Tibial artery (tissue), 4 donors: ENCODE measurements around the gene LYPD4.
A peak's percentile ranks its signal among the peaks of the same experiment; 100 is the strongest.

Experiments used
- DNase-seq, 2 donors: peaks; one replicate each; pipeline ENCODE4 v3.0.0-alpha.2; 2019
- H3K27ac ChIP-seq, 2 donors: fragments of 200-600 bp; sonication (generic) in 1 of 2; 1 replicate in 1 of 2; 2 replicates in 1 of 2; pipeline ENCODE4 v1.5.1; 2018 to 2019; ENCODE audit warnings: mild to moderate bottlenecking in 1 of 2
- H3K27me3 ChIP-seq, 2 donors: fragments of 200-600 bp; sonication (generic) in 1 of 2; one replicate each; pipeline versions ENCODE4 v1.5.1 to v1.6.0; 2016 to 2019
- H3K36me3 ChIP-seq, 3 donors: fragments of 200-600 bp; sonication (generic) in 2 of 3; one replicate each; pipeline ENCODE4 v1.5.1; 2016 to 2019; ENCODE audit warnings: mild to moderate bottlenecking in 2 of 3
- H3K4me1 ChIP-seq, 4 donors: fragments of 200-600 bp; sonication (generic) in 2 of 4; 1 replicate in 3 of 4; 2 replicates in 1 of 4; pipeline ENCODE4 v1.5.1; 2016 to 2019
- H3K4me3 ChIP-seq, 2 donors: fragments of 200-600 bp; sonication (generic) in 1 of 2; 1 replicate in 1 of 2; 2 replicates in 1 of 2; pipeline ENCODE4 v1.5.1; 2018 to 2019; ENCODE audit warnings: mild to moderate bottlenecking in 2 of 2
- H3K9me3 ChIP-seq, 3 donors: fragments of 200-600 bp; sonication (generic) in 1 of 3; one replicate each; pipeline ENCODE4 v1.5.1; 2016 to 2019
- intact Hi-C: fragments of 100-400 bp; cut with DNase I; formaldehyde crosslinking; loops from one replicate; pipeline ENCODE4 v1.15.0; 2023; ENCODE audit warnings: low total_unique reads
- TF ChIP-seq, protein P1 (sequence below), 2 experiments: fragments of 200-600 bp in 1 of 2; fragments of 450-650 bp in 1 of 2; IDR thresholded peaks; one replicate each; pipeline ENCODE4 v1.5.1; 2017 to 2019; ENCODE audit warnings: antibody characterized with exemption in 2 of 2, mild to moderate bottlenecking in 1 of 2, moderate library complexity in 1 of 2

LYPD4 gene

DNA sequence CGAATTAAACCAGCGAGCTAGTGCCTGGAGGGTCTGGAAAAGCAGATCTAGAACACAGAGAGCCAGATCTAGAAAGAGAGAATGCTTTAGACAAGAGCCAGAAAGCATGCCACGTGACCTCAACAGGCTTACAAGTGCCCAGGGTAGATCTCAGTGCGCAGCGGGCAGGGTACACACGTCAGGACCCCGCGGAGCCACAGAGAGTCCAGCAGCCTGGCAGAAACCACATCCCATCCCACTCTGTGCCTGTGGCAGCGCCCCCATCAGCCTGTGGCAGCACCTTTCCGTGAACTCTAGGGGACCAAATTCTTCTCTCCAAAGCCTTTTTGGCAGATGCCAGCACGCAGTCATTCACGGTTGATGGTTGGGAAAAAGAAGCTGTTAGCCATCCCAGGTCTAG is 44.4 kb upstream of the LYPD4 start:
- no peaks in the 10 kb centered on the region for H3K27me3 ChIP-seq
- no peaks in the 10 kb centered on the region for H3K9me3 ChIP-seq
- DNase-seq = no peak
- H3K4me1 ChIP-seq = peaks cover 0 to 33% (median 9%) of the 10 kb centered on the region in 4 donors
- no peak overlapping the region for H3K4me3 ChIP-seq
- intact Hi-C loops = no loop called here
- TF ChIP-seq, protein P1, sequence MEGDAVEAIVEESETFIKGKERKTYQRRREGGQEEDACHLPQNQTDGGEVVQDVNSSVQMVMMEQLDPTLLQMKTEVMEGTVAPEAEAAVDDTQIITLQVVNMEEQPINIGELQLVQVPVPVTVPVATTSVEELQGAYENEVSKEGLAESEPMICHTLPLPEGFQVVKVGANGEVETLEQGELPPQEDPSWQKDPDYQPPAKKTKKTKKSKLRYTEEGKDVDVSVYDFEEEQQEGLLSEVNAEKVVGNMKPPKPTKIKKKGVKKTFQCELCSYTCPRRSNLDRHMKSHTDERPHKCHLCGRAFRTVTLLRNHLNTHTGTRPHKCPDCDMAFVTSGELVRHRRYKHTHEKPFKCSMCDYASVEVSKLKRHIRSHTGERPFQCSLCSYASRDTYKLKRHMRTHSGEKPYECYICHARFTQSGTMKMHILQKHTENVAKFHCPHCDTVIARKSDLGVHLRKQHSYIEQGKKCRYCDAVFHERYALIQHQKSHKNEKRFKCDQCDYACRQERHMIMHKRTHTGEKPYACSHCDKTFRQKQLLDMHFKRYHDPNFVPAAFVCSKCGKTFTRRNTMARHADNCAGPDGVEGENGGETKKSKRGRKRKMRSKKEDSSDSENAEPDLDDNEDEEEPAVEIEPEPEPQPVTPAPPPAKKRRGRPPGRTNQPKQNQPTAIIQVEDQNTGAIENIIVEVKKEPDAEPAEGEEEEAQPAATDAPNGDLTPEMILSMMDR (IDR thresholded peaks at IDR 0.05) = no peak
- H3K36me3 ChIP-seq = peaks cover 5 to 52% (median 22%) of the 10 kb centered on the region in 3 donors
- no peak overlapping the region for H3K27ac ChIP-seq

DNA sequence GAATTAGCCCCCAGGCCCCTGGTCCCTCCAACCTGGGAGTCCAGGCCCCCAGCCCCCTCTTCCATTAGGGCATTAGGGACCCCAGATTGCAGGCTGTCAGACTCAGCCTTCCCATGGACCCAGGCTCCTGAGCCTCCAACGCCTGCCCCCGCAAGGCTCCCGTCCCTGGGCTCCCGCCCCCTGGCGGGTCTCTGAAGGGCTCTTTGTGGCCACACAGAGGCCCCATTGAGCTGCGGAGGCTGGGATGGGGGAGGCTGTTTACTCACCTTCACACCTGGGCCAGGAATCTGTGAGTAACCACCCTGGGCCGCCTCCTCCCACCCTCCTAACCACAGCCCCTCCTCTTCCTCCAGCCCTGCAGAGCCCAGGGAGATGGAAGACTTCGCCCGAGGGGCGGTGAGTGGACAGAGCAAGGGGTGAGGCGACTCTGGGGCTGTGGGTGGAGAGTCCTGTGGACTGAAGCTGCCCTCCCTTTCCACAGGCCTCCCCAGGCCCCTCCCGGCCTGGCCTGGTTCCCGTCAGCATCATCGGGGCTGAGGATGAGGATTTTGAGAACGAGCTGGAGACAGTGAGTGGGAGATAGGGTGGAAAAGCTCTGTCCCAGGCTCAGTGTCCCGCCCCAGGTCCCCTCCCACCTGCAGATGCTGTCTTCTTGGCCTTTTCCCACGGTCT is 43.4 kb upstream of the LYPD4 start:
- Histone ChIP-seq H3K36me3 (peaks cover 5 to 48% (median 22%) of the 10 kb centered on the region in 3 donors), H3K4me3 (no peak overlapping the region), H3K27ac (no peak overlapping the region), H3K9me3 (no peaks in the 10 kb centered on the region), H3K27me3 (no peaks in the 10 kb centered on the region), H3K4me1 (peaks cover 0 to 36% (median 9%) of the 10 kb centered on the region in 4 donors)
- TF ChIP-seq, protein P1 (IDR thresholded peaks at IDR 0.05) = no peak
- DNase-seq = no peak
- intact Hi-C loops = no loop called here

GRCh38 chr19:41886761-41887710 is 42.6 kb upstream of the LYPD4 start:
- Histone ChIP-seq H3K4me3 (no peak overlapping the region), H3K4me1 (peaks cover 0 to 44% (median 12%) of the 10 kb centered on the region in 4 donors), H3K27me3 (no peaks in the 10 kb centered on the region), H3K27ac (no peak overlapping the region), H3K9me3 (no peaks in the 10 kb centered on the region), H3K36me3 (peaks cover 5 to 40% (median 14%) of the 10 kb centered on the region in 3 donors)
- intact Hi-C loops = no loop called here
- TF ChIP-seq, protein P1 (IDR thresholded peaks at IDR 0.05) = no peak
- no peak for DNase-seq

DNA sequence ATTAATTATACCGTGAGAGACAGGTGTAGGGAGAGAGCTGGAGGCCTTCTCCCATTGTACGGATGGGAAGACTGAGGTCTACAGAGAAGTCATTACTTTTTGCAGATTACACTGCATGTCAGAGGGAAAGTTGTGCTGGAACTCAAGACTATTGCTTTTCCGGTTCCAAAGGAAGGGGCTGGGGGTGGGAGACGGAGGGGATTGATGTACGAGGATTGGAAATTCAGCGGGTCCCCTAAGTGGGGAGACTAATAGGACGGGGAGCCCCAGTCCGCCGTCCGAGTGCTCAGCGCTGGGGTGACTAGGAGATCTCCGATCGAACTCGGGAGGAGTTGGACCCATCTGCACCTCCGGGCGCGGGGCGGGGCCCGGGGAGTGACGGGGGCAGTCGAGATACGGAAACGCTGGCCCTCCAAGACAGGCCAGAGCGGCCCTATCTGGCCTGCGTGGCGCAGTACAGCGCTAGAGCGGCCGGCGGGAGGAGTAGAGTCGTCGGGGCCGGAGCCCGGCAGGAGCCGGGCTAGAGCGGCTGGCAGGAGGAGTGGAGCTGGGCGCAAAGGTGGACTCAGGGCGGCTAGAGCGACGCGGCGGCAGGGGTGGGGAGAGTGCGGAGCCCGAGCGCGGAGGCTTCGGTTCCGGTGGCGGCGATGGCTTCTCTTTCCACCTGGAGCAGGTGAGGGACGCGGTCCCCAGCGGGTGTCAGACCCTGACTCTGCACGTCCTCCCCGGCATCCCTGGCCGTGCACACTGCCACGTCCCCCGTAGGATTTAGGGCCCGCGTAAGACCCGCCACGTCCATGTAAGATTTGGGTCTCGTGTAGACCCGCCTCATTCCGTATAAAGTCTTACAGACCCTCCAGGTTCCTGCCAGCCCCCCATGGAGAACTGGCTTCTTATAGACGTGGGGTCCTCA is 39.6 kb upstream of the LYPD4 start:
- intact Hi-C loops = loop anchor here (2.0 to 5.0 kb wide), 2 partner anchors 23 to 73 kb away; partner anchors contain the start of genes RABAC1 and RPS19
- TF ChIP-seq, protein P1 (IDR thresholded peaks at IDR 0.05) = no peak
- Histone ChIP-seq H3K36me3 (peaks cover 0 to 11% (median 6%) of the 10 kb centered on the region in 3 donors), H3K4me3 (peak overlapping the region; percentile 86 to 93), H3K4me1 (peaks cover 0 to 44% (median 12%) of the 10 kb centered on the region in 4 donors), H3K27me3 (no peaks in the 10 kb centered on the region), H3K27ac (peak overlapping the region; percentile 76 to 83), H3K9me3 (no peaks in the 10 kb centered on the region)
- DNase-seq = peak; percentile 94 to 97

GRCh38 chr19:41883463-41883820 is 39.0 kb upstream of the LYPD4 start:
- H3K9me3 ChIP-seq = no peaks in the 10 kb centered on the region
- intact Hi-C loops = loop anchor here (5.0 kb wide), 1 partner anchor 74 kb away; the partner anchor contains the start of gene RABAC1
- H3K4me3 ChIP-seq = peak overlapping the region; percentile 86 to 93
- H3K27ac ChIP-seq = peak overlapping the region; percentile 76 to 83
- DNase-seq = no peak
- TF ChIP-seq, protein P1 (IDR thresholded peaks at IDR 0.05) = no peak
- peaks cover 0 to 44% (median 12%) of the 10 kb centered on the region in 4 donors for H3K4me1 ChIP-seq
- H3K36me3 ChIP-seq = peaks cover 0 to 4% (median 0%) of the 10 kb centered on the region in 3 donors
- no peaks in the 10 kb centered on the region for H3K27me3 ChIP-seq
